ENCODE results near the gene PATJ. TPM values are rescaled to one million over a fixed set of nuclear protein-coding genes. Genes with fewer than 3 reads are reported as not detected.

Gene PATJ
- total RNA-seq, 1 donor from 2014 or later = 10.7 TPM

GRCh38 chr1:62046927-62047326 lies 304.6 kb downstream of the PATJ start:
- no peaks in the 10 kb centered on the region for H3K9me3 Mint-ChIP-seq (ENCODE audit: low read depth)
- H3K27ac Mint-ChIP-seq (ENCODE audit: unreplicated experiment) = no peak overlapping the region
- peaks cover 1% of the 10 kb centered on the region for H3K36me3 Mint-ChIP-seq (ENCODE audit: low read depth)
- H3K27me3 Mint-ChIP-seq (ENCODE audit: low read depth) = no peaks in the 10 kb centered on the region
- DNase-seq (ENCODE audit: low spot score) = no peak
- H3K4me1 Mint-ChIP-seq (ENCODE audit: low read depth) = peaks cover 5% of the 10 kb centered on the region
- no peak for TF ChIP-seq CTCF (IDR thresholded peaks at IDR 0.05)
- no peak overlapping the region for H3K4me3 Mint-ChIP-seq (ENCODE audit: unreplicated experiment)

GRCh38 chr1:62050165-62050564 lies 307.9 kb downstream of the PATJ start:
- Mint-ChIP-seq H3K4me3 (ENCODE audit: unreplicated experiment) (no peak overlapping the region), H3K4me1 (ENCODE audit: low read depth) (peaks cover 5% of the 10 kb centered on the region), H3K9me3 (ENCODE audit: low read depth) (no peaks in the 10 kb centered on the region), H3K27ac (ENCODE audit: unreplicated experiment) (no peak overlapping the region), H3K36me3 (ENCODE audit: low read depth) (peaks cover 1% of the 10 kb centered on the region), H3K27me3 (ENCODE audit: low read depth) (no peaks in the 10 kb centered on the region)
- DNase-seq (ENCODE audit: low spot score) = no peak
- TF ChIP-seq CTCF (IDR thresholded peaks at IDR 0.05) = no peak

- Mint-ChIP-seq H3K36me3 (ENCODE audit: low read depth) (no peaks in the 10 kb centered on the region), H3K27me3 (ENCODE audit: low read depth) (no peaks in the 10 kb centered on the region), H3K4me1 (ENCODE audit: low read depth) (no peaks in the 10 kb centered on the region), H3K9me3 (ENCODE audit: low read depth) (no peaks in the 10 kb centered on the region), H3K4me3 (ENCODE audit: unreplicated experiment) (no peak overlapping the region), H3K27ac (ENCODE audit: unreplicated experiment) (no peak overlapping the region)
- TF ChIP-seq CTCF (IDR thresholded peaks at IDR 0.05) = no peak
- no peak for DNase-seq (ENCODE audit: low spot score)
Observed at GRCh38 chr1:62052946-62053345, 310.7 kb downstream of the PATJ start.

GRCh38 chr1:62054188-62054587 lies 311.9 kb downstream of the PATJ start:
- no peak for DNase-seq (ENCODE audit: low spot score)
- H3K27ac Mint-ChIP-seq (ENCODE audit: unreplicated experiment) = no peak overlapping the region
- no peaks in the 10 kb centered on the region for H3K9me3 Mint-ChIP-seq (ENCODE audit: low read depth)
- no peaks in the 10 kb centered on the region for H3K27me3 Mint-ChIP-seq (ENCODE audit: low read depth)
- H3K36me3 Mint-ChIP-seq (ENCODE audit: low read depth) = no peaks in the 10 kb centered on the region
- no peak for TF ChIP-seq CTCF (IDR thresholded peaks at IDR 0.05)
- H3K4me1 Mint-ChIP-seq (ENCODE audit: low read depth) = peaks cover 7% of the 10 kb centered on the region
- no peak overlapping the region for H3K4me3 Mint-ChIP-seq (ENCODE audit: unreplicated experiment)

- H3K36me3 Mint-ChIP-seq (ENCODE audit: low read depth) = no peaks in the 10 kb centered on the region
- DNase-seq (ENCODE audit: low spot score) = no peak
- no peaks in the 10 kb centered on the region for H3K27me3 Mint-ChIP-seq (ENCODE audit: low read depth)
- H3K4me1 Mint-ChIP-seq (ENCODE audit: low read depth) = peaks cover 7% of the 10 kb centered on the region
- no peak for TF ChIP-seq CTCF (IDR thresholded peaks at IDR 0.05)
- no peak overlapping the region for H3K4me3 Mint-ChIP-seq (ENCODE audit: unreplicated experiment)
- H3K27ac Mint-ChIP-seq (ENCODE audit: unreplicated experiment) = no peak overlapping the region
- H3K9me3 Mint-ChIP-seq (ENCODE audit: low read depth) = no peaks in the 10 kb centered on the region
Observed at GRCh38 chr1:62057230-62057629, 314.9 kb downstream of the PATJ start.
